ENCODE results near the gene CDY1.
"Not testable (repeated sequence)": the region's sequence is repeated elsewhere in the genome, so short reads cannot be mapped to it uniquely, and the experiment has no call there.

Gene CDY1

GRCh38 chrY:25621817-25622216 lies at the start of gene CDY1:
Gene CDY1, plus strand, starts transcription at chrY:25622117. Its CDS starts 326 bp downstream, at chrY:25622443.
- H3K4me3 ChIP-seq (ENCODE audit: low read depth, low read length); H3K27me3 ChIP-seq (ENCODE audit: control insufficient read depth, insufficient read depth, low read length); H3K9ac ChIP-seq (ENCODE audit: low read depth, low read length); H3K27ac ChIP-seq (ENCODE audit: low read depth, low read length); H3K9me3 ChIP-seq (ENCODE audit: control insufficient read depth, insufficient read depth, low read length); H3K36me3 ChIP-seq (ENCODE audit: control insufficient read depth, insufficient read depth, low read length); H3K4me1 ChIP-seq (ENCODE audit: control insufficient read depth, insufficient read depth, low read length): not testable (repeated sequence)

- not testable (repeated sequence) for H3K9me3 ChIP-seq (ENCODE audit: control insufficient read depth, insufficient read depth, low read length); H3K9ac ChIP-seq (ENCODE audit: low read depth, low read length); H3K27ac ChIP-seq (ENCODE audit: low read depth, low read length); H3K36me3 ChIP-seq (ENCODE audit: control insufficient read depth, insufficient read depth, low read length); H3K27me3 ChIP-seq (ENCODE audit: control insufficient read depth, insufficient read depth, low read length); H3K4me3 ChIP-seq (ENCODE audit: low read depth, low read length); H3K4me1 ChIP-seq (ENCODE audit: control insufficient read depth, insufficient read depth, low read length)
Measured at GRCh38 chrY:25593336-25593735, 28.6 kb upstream of the CDY1 start.

- not testable (repeated sequence) for H3K4me3 ChIP-seq (ENCODE audit: low read depth, low read length); H3K27ac ChIP-seq (ENCODE audit: low read depth, low read length)
Measured at GRCh38 chrY:25620209-25620608, 1.7 kb upstream of the CDY1 start.

GRCh38 chrY:25626524-25626923 lies 4.6 kb downstream of the CDY1 start:
- not testable (repeated sequence) for H3K4me3 ChIP-seq (ENCODE audit: low read depth, low read length); H3K4me1 ChIP-seq (ENCODE audit: control insufficient read depth, insufficient read depth, low read length); H3K9ac ChIP-seq (ENCODE audit: low read depth, low read length); H3K27me3 ChIP-seq (ENCODE audit: control insufficient read depth, insufficient read depth, low read length); H3K27ac ChIP-seq (ENCODE audit: low read depth, low read length); H3K9me3 ChIP-seq (ENCODE audit: control insufficient read depth, insufficient read depth, low read length); H3K36me3 ChIP-seq (ENCODE audit: control insufficient read depth, insufficient read depth, low read length)

More at GRCh38 chrY:25620209-25620608, 1.7 kb upstream of the CDY1 start:
- H3K9me3 ChIP-seq (ENCODE audit: control insufficient read depth, insufficient read depth, low read length); H3K27me3 ChIP-seq (ENCODE audit: control insufficient read depth, insufficient read depth, low read length); H3K36me3 ChIP-seq (ENCODE audit: control insufficient read depth, insufficient read depth, low read length); H3K9ac ChIP-seq (ENCODE audit: low read depth, low read length); H3K4me1 ChIP-seq (ENCODE audit: control insufficient read depth, insufficient read depth, low read length): not testable (repeated sequence)

- not testable (repeated sequence) for H3K4me3 ChIP-seq (ENCODE audit: low read depth, low read length); H3K36me3 ChIP-seq (ENCODE audit: control insufficient read depth, insufficient read depth, low read length); H3K9me3 ChIP-seq (ENCODE audit: control insufficient read depth, insufficient read depth, low read length); H3K27me3 ChIP-seq (ENCODE audit: control insufficient read depth, insufficient read depth, low read length); H3K27ac ChIP-seq (ENCODE audit: low read depth, low read length); H3K9ac ChIP-seq (ENCODE audit: low read depth, low read length); H3K4me1 ChIP-seq (ENCODE audit: control insufficient read depth, insufficient read depth, low read length)
Measured at GRCh38 chrY:25630383-25631112, 8.6 kb downstream of the CDY1 start.

GRCh38 chrY:25639852-25640251 lies 17.9 kb downstream of the CDY1 start:
- H3K4me1 ChIP-seq (ENCODE audit: control insufficient read depth, insufficient read depth, low read length); H3K27ac ChIP-seq (ENCODE audit: low read depth, low read length); H3K4me3 ChIP-seq (ENCODE audit: low read depth, low read length); H3K27me3 ChIP-seq (ENCODE audit: control insufficient read depth, insufficient read depth, low read length); H3K9ac ChIP-seq (ENCODE audit: low read depth, low read length); H3K9me3 ChIP-seq (ENCODE audit: control insufficient read depth, insufficient read depth, low read length); H3K36me3 ChIP-seq (ENCODE audit: control insufficient read depth, insufficient read depth, low read length): not testable (repeated sequence)

GRCh38 chrY:25643024-25643915 lies 21.4 kb downstream of the CDY1 start:
- not testable (repeated sequence) for H3K27ac ChIP-seq (ENCODE audit: low read depth, low read length); H3K4me3 ChIP-seq (ENCODE audit: low read depth, low read length); H3K9me3 ChIP-seq (ENCODE audit: control insufficient read depth, insufficient read depth, low read length); H3K36me3 ChIP-seq (ENCODE audit: control insufficient read depth, insufficient read depth, low read length); H3K27me3 ChIP-seq (ENCODE audit: control insufficient read depth, insufficient read depth, low read length); H3K4me1 ChIP-seq (ENCODE audit: control insufficient read depth, insufficient read depth, low read length); H3K9ac ChIP-seq (ENCODE audit: low read depth, low read length)

Measured in HUES48 (cell line).